Measurements from ENCODE around the gene RBM7. TPM values are rescaled to one million over a fixed set of nuclear protein-coding genes. Genes with fewer than 3 reads are reported as not detected.
A peak's percentile ranks its signal among the peaks of the same experiment; 100 is the strongest.

The RBM7 gene
- total RNA-seq, 2 experiments from 2014 or later = 21.3 to 26.3 TPM

- Histone ChIP-seq H3K4me1 (ENCODE audit: insufficient read depth, low read length, poor library complexity, severe bottlenecking) (peaks cover 15% of the 10 kb centered on the region), H3K4me3 (ENCODE audit: low read depth, low read length, poor library complexity, severe bottlenecking) (no peak overlapping the region), H3K79me2 (ENCODE audit: insufficient read depth, low read depth, low read length) (peaks cover 36% of the 10 kb centered on the region), H3K9me3 (ENCODE audit: low read length) (no peaks in the 10 kb centered on the region), H3K4me2 (ENCODE audit: low read length) (no peak overlapping the region), H3K9me2 (ENCODE audit: insufficient read depth, low read length) (no peaks in the 10 kb centered on the region), H2AFZ (ENCODE audit: low read length) (no peak overlapping the region), H3K27ac (ENCODE audit: low read depth, low read length, poor library complexity, severe bottlenecking) (no peak overlapping the region), H4K20me1 (ENCODE audit: insufficient read depth, low read length) (no peaks in the 10 kb centered on the region; the same call in 1 of the 2 replicates), H3K36me3 (ENCODE audit: insufficient read depth, low read length) (peaks cover 4% of the 10 kb centered on the region; the same call in 1 of the 2 replicates)
- BruUV-seq (replicated peaks) = no TSS peak
- ChIA-PET POLR2A (interaction anchor here (0.7 kb wide), 1 partner anchor 32 kb away, joined by 3 read pairs; no protein-coding TSS in a partner anchor), CTCF (ENCODE audit: unreplicated experiment) (no interaction called here)
- intact Hi-C loops (cut with micrococcal nuclease; ENCODE audit: unreplicated experiment) = no loop called here
- TF ChIP-seq EZH2phosphoT487 (IDR thresholded peaks at IDR 0.05; ENCODE audit: borderline replicate concordance, low read depth, low read length) (no peak), CTCF (conservative IDR thresholded peaks at IDR 0.05; ENCODE audit: low read length) (no peak)
- DNase-seq (ENCODE audit: low spot score) = no peak
These were observed 3.0 kb upstream of the RBM7 start for GRCh38 chr11:114397349-114397982.

DNA sequence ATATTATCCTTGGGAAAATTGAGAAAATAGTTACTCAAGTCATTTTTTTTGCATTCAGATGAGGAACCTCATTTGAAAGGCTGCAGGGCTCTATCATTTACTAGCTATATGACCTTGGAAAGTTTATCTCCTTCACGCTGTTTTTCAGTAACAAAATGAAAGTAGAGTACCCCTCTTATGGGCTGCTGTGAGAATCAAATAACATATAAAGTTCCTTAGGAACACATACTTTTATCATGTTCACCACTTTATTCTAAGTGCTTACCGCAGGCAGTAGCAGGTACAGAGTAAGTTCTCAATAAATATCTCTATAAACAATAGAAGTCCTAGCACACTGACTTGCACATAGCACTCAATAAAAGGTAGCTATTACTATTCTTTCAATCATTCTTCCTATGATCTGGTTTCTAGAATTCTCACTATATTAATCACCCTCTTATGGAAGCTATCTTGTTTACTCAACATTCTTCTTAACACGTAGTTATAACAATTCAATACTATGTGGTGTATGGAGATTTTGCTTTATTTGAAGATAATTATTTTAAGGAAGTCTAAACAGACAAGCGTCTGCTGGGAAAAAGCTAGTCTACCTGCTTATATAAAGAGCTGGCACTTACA, 2.1 kb upstream of the RBM7 start:
- H3K27ac ChIP-seq (ENCODE audit: low read depth, low read length, poor library complexity, severe bottlenecking) = no peak overlapping the region
- H3K4me2 ChIP-seq (ENCODE audit: low read length) = peak overlapping the region; percentile 85
- H3K9me2 ChIP-seq (ENCODE audit: insufficient read depth, low read length) = no peaks in the 10 kb centered on the region
- H3K9me3 ChIP-seq (ENCODE audit: low read length) = no peaks in the 10 kb centered on the region
- BruUV-seq (replicated peaks) = no TSS peak
- peaks cover 23% of the 10 kb centered on the region for H3K4me1 ChIP-seq (ENCODE audit: insufficient read depth, low read length, poor library complexity, severe bottlenecking)
- TF ChIP-seq CTCF (conservative IDR thresholded peaks at IDR 0.05; ENCODE audit: low read length) (no peak), EZH2phosphoT487 (IDR thresholded peaks at IDR 0.05; ENCODE audit: borderline replicate concordance, low read depth, low read length) (no peak)
- H3K4me3 ChIP-seq (ENCODE audit: low read depth, low read length, poor library complexity, severe bottlenecking) = peak overlapping the region; percentile 79
- DNase-seq (ENCODE audit: low spot score) = no peak
- peaks cover 45% of the 10 kb centered on the region for H3K79me2 ChIP-seq (ENCODE audit: insufficient read depth, low read depth, low read length)
- H3K36me3 ChIP-seq (ENCODE audit: insufficient read depth, low read length) = peaks cover 14% of the 10 kb centered on the region
- ChIA-PET POLR2A (interaction anchor here (0.6 to 1.1 kb wide), 2 partner anchors 45 to 48 kb away, joined by 3 read pairs; no protein-coding TSS in a partner anchor), CTCF (ENCODE audit: unreplicated experiment) (no interaction called here)
- H2AFZ ChIP-seq (ENCODE audit: low read length) = no peak overlapping the region
- no peaks in the 10 kb centered on the region; the same call in 1 of the 2 replicates for H4K20me1 ChIP-seq (ENCODE audit: insufficient read depth, low read length)
- intact Hi-C loops (cut with micrococcal nuclease; ENCODE audit: unreplicated experiment) = no loop called here

All from OCI-LY7 (cell line).